Measurements from ENCODE around the gene DUS3L.

DUS3L gene

DNA sequence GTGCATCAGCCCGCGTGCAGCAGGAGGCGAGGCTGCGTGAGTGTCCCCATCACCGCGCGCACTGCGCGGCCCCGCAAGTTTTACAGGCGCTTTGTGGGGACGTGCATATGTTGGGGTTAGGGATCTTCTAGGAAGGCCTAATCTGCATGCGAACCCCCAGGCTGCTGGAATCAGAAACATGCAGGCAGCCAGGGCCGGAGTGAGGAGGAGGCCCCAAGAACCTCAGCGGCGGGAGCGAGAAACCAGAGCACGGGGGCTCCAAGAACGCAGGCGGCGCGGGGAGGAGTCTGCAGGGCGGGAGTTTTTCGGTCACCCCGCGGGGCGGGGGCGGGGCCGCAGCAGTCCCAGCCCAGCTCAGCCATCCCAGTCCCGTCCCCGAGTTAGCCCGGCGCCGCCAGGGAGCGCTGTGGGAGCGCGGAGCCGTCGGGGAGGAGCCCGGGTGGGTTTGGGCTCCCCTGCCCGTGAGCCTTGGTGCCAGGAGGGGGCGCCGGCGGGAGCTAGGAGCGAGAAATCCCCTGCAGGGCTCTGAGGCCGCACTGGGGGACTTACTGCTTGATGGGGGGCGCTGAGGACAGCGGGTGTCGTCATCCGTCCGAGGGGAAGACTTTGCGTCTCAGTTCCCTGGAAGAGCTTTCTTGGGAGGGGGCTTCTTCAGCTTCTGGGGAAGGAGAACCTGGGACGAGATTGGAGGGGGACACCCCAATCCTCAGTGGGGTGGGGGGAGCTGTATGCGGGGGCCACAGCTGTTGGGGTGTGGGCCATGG lies 13.0 kb upstream of the DUS3L start:
- Histone ChIP-seq H4K8ac (ENCODE audit: low read depth, low read length) (no peak overlapping the region), H3K4ac (ENCODE audit: low read depth, low read length) (no peak overlapping the region), H3K9ac (ENCODE audit: low read length) (peak overlapping the region; percentile 69), H3K23ac (ENCODE audit: low read length) (no peak overlapping the region), H2AK5ac (ENCODE audit: low read length) (peak overlapping the region; percentile 58), H3K27ac (ENCODE audit: low read depth, low read length) (no peak overlapping the region), H3K4me2 (ENCODE audit: low read length) (peak overlapping the region; percentile 80), H3K36me3 (ENCODE audit: control insufficient read depth, insufficient read depth, low read length) (no peaks in the 10 kb centered on the region), H2BK5ac (ENCODE audit: low read length) (no peak overlapping the region), H4K5ac (ENCODE audit: low read length) (peak overlapping the region; percentile 87), H3K18ac (ENCODE audit: low read length) (no peak overlapping the region), H3K4me3 (ENCODE audit: low read length) (no peak overlapping the region), H3K56ac (ENCODE audit: low read length) (peak overlapping the region; percentile 89), H2BK15ac (replicated peaks; ENCODE audit: low read depth) (no peak overlapping the region), H3K27me3 (ENCODE audit: insufficient read depth, low read length, poor library complexity) (no peaks in the 10 kb centered on the region), H3K79me2 (ENCODE audit: control insufficient read depth, insufficient read depth, low read length) (no peaks in the 10 kb centered on the region), H3K4me1 (ENCODE audit: control insufficient read depth, low read depth, low read length) (peaks cover 2% of the 10 kb centered on the region), H3K79me1 (ENCODE audit: low read length) (no peaks in the 10 kb centered on the region), H2BK120ac (ENCODE audit: low read depth, low read length) (no peak overlapping the region)
- DNase-seq: peak; percentile 95
- WGBS (ENCODE audit: extremely low coverage, insufficient coverage, low lambda C conversion rate): no CpG with 5 or more reads among the region's 54 CpGs

DNA sequence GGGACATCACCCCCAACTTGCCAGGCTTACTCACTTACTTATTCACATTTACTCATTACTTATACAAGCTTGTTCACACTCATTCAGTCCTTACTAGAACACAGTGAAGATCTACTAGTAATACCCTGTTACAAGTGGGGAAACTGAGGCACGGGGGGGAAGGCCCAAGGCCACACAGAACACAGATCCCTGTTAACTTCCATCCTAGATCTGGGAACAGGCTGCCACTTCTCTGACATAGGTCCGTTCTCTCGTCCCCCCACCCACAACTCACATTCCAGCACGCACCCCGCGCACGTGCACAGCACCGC lies 12.4 kb upstream of the DUS3L start:
- Histone ChIP-seq H3K79me1 (ENCODE audit: low read length) (no peaks in the 10 kb centered on the region), H3K27me3 (ENCODE audit: insufficient read depth, low read length, poor library complexity) (no peaks in the 10 kb centered on the region), H2BK5ac (ENCODE audit: low read length) (no peak overlapping the region), H3K23ac (ENCODE audit: low read length) (no peak overlapping the region), H2BK120ac (ENCODE audit: low read depth, low read length) (no peak overlapping the region), H2BK15ac (replicated peaks; ENCODE audit: low read depth) (no peak overlapping the region), H3K4ac (ENCODE audit: low read depth, low read length) (no peak overlapping the region), H3K36me3 (ENCODE audit: control insufficient read depth, insufficient read depth, low read length) (no peaks in the 10 kb centered on the region), H4K5ac (ENCODE audit: low read length) (no peak overlapping the region), H3K56ac (ENCODE audit: low read length) (peak overlapping the region; percentile 89), H3K4me3 (ENCODE audit: low read length) (no peak overlapping the region), H3K27ac (ENCODE audit: low read depth, low read length) (no peak overlapping the region), H2AK5ac (ENCODE audit: low read length) (peak overlapping the region; percentile 58), H3K9ac (ENCODE audit: low read length) (peak overlapping the region; percentile 69), H3K18ac (ENCODE audit: low read length) (no peak overlapping the region), H3K4me2 (ENCODE audit: low read length) (peak overlapping the region; percentile 80), H3K79me2 (ENCODE audit: control insufficient read depth, insufficient read depth, low read length) (no peaks in the 10 kb centered on the region), H3K4me1 (ENCODE audit: control insufficient read depth, low read depth, low read length) (peaks cover 2% of the 10 kb centered on the region), H4K8ac (ENCODE audit: low read depth, low read length) (no peak overlapping the region)
- no peak for DNase-seq
- no CpG with 5 or more reads among the region's 8 CpGs for WGBS (ENCODE audit: extremely low coverage, insufficient coverage, low lambda C conversion rate)

DNA sequence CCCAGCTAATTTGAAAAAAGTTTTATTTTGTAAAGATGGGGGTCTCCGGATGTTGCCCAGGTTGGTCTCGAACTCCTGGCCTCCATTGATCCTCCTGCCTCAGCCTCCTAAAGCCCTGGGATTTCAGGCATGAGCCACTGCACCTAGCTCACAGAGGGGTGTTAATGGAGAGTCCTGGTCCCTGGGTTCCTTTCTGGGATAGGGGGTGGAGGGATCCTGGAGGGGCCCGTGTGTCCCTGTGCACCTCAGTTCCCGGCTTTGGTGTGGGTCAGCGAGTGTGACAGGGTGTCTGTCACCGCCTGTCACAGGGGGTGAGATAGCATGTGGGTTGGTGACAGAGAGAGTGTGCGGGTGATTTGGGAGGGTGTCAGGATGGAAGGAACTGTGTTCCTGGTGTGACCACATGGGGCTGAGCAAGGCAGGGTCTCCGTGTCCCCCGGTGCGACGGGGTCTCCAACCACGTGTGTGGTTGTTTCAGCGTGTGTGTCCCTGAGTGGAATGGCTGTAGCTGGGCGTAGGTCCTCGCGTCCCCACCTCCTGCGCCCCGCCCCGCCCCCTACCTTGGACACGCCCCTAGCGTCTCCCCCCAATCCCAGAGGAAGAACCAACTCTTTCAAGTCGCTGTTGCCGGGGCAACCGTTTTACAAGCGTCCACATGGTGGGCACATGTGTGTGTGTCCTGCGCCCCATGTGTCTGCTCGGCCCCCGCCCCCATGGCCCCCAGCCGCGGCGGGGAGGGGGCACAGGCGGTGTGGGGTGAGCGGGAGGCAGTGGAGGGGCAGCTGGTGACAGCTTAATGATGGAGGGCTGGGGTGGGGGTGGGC lies 11.0 kb upstream of the DUS3L start:
- DNase-seq: peak; percentile 88
- Histone ChIP-seq H2BK120ac (ENCODE audit: low read depth, low read length) (no peak overlapping the region), H3K9ac (ENCODE audit: low read length) (no peak overlapping the region), H3K4me1 (ENCODE audit: control insufficient read depth, low read depth, low read length) (peaks cover 2% of the 10 kb centered on the region), H3K27me3 (ENCODE audit: insufficient read depth, low read length, poor library complexity) (no peaks in the 10 kb centered on the region), H3K36me3 (ENCODE audit: control insufficient read depth, insufficient read depth, low read length) (no peaks in the 10 kb centered on the region), H3K79me1 (ENCODE audit: low read length) (no peaks in the 10 kb centered on the region), H3K56ac (ENCODE audit: low read length) (no peak overlapping the region), H3K23ac (ENCODE audit: low read length) (no peak overlapping the region), H4K5ac (ENCODE audit: low read length) (no peak overlapping the region), H3K4me2 (ENCODE audit: low read length) (no peak overlapping the region), H3K18ac (ENCODE audit: low read length) (no peak overlapping the region), H3K4me3 (ENCODE audit: low read length) (no peak overlapping the region), H2BK15ac (replicated peaks; ENCODE audit: low read depth) (no peak overlapping the region), H3K4ac (ENCODE audit: low read depth, low read length) (no peak overlapping the region), H3K27ac (ENCODE audit: low read depth, low read length) (no peak overlapping the region), H2BK5ac (ENCODE audit: low read length) (no peak overlapping the region), H4K8ac (ENCODE audit: low read depth, low read length) (no peak overlapping the region), H2AK5ac (ENCODE audit: low read length) (no peak overlapping the region), H3K79me2 (ENCODE audit: control insufficient read depth, insufficient read depth, low read length) (no peaks in the 10 kb centered on the region)
- no CpG with 5 or more reads among the region's 33 CpGs for WGBS (ENCODE audit: extremely low coverage, insufficient coverage, low lambda C conversion rate)

DNA sequence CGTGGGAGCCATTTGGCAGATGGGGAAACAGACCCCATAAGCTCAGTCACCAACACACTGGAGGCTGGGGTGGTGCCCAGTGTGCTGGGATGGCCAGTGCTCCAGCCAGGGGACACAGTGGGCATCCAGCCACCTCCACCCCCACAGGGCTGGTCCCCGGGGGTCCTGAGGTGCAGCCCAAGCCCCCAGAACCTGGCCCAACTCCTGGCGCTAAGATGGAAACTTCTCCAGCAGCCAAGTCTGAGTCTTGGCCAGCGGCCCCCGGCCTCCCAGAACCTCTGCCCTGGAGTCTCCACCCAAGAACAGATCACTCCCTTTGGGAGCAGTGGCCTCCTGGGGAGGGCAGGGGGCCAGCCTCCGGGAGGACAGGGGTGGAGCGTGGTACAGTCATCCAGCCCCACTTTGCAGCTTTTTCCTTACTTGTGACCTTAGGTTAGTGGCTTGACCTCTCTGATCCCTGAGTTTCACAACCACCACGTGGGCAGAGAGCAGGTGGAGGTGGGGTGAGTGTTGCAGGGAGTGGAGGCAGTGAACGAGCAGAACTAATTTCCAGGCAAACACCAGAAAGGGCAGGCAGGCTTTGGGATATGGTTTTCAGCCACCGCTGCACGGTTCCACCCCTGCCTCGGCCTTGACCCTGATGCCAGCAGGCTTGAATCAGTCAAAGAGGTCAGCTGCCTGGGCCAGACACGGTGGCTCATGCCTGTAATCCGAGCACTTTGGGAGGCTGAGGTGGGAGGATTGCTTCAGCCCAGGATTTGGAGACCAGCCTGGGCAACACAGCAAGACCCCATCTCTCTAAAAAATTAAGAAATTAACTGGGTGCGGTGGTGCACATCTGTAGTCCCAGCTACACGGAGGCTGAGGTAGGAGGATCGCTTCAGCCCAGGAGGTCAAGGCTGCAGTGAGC lies 9.7 kb upstream of the DUS3L start:
- H2AK5ac ChIP-seq (ENCODE audit: low read length): no peak overlapping the region
- H3K18ac ChIP-seq (ENCODE audit: low read length): no peak overlapping the region
- H3K4me3 ChIP-seq (ENCODE audit: low read length): no peak overlapping the region
- H3K56ac ChIP-seq (ENCODE audit: low read length): no peak overlapping the region
- no peak overlapping the region for H3K9ac ChIP-seq (ENCODE audit: low read length)
- H3K4me2 ChIP-seq (ENCODE audit: low read length): no peak overlapping the region
- no peaks in the 10 kb centered on the region for H3K79me2 ChIP-seq (ENCODE audit: control insufficient read depth, insufficient read depth, low read length)
- no CpG with 5 or more reads among the region's 17 CpGs for WGBS (ENCODE audit: extremely low coverage, insufficient coverage, low lambda C conversion rate)
- H4K5ac ChIP-seq (ENCODE audit: low read length): no peak overlapping the region
- H2BK15ac ChIP-seq (replicated peaks; ENCODE audit: low read depth): no peak overlapping the region
- H3K4ac ChIP-seq (ENCODE audit: low read depth, low read length): no peak overlapping the region
- H4K8ac ChIP-seq (ENCODE audit: low read depth, low read length): no peak overlapping the region
- H2BK5ac ChIP-seq (ENCODE audit: low read length): no peak overlapping the region
- H3K36me3 ChIP-seq (ENCODE audit: control insufficient read depth, insufficient read depth, low read length): no peaks in the 10 kb centered on the region
- no peaks in the 10 kb centered on the region for H3K27me3 ChIP-seq (ENCODE audit: insufficient read depth, low read length, poor library complexity)
- no peak overlapping the region for H3K27ac ChIP-seq (ENCODE audit: low read depth, low read length)
- H3K23ac ChIP-seq (ENCODE audit: low read length): no peak overlapping the region
- peaks cover 2% of the 10 kb centered on the region for H3K4me1 ChIP-seq (ENCODE audit: control insufficient read depth, low read depth, low read length)
- no peaks in the 10 kb centered on the region for H3K79me1 ChIP-seq (ENCODE audit: low read length)
- DNase-seq: no peak
- H2BK120ac ChIP-seq (ENCODE audit: low read depth, low read length): no peak overlapping the region

DNA sequence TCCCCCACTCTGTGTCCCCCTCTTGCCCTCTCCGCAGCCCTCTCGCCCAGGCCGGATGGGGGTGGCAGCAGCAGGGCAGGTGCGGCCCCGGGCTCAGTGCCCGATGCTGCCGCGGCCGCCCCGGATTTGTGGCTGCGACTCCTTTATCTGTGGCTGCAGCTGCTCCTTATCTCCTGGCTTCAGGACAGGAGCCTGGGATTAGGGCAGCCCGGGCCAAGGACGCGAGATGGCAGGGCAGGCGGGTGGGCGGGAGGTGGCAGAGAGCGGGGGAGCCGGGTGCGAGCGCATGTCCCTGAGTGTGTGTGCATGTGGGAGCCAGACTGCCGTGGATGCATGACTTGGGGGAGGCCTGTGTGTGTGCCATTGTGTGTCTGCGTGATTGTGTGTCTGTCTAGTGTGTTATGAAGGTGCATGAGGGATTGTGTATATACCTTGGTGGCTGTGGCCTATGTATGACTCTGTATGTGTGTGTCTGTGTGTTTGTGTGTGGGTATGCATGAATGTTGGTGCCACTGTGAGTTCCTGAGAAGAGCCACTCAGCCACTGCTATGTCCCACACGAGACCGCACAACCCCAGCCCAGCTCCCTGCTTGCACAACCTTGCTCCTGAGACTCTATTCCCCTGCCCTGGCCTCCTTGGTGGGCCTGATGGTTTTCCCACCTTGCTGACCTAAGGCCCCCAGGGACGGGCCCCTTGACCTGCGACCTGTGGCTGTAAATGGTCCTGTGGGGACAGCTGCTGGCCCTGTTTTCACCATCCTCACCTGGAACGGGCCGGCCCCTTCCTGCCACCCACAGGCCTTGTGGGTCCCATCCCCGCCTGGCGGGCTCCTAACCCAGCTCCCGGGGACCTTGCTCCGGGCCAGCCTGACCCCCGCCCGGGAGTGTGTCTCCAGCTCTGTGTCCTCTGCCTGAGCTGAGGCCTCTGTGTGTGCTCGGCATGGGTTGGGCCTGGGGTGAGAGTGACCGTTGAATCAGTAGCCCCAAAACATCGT lies 8.6 kb upstream of the DUS3L start:
- Histone ChIP-seq H4K5ac (ENCODE audit: low read length) (no peak overlapping the region), H3K4ac (ENCODE audit: low read depth, low read length) (no peak overlapping the region), H3K18ac (ENCODE audit: low read length) (no peak overlapping the region), H3K79me1 (ENCODE audit: low read length) (no peaks in the 10 kb centered on the region), H3K27me3 (ENCODE audit: insufficient read depth, low read length, poor library complexity) (no peaks in the 10 kb centered on the region), H2BK120ac (ENCODE audit: low read depth, low read length) (no peak overlapping the region), H3K79me2 (ENCODE audit: control insufficient read depth, insufficient read depth, low read length) (no peaks in the 10 kb centered on the region), H3K27ac (ENCODE audit: low read depth, low read length) (no peak overlapping the region), H2AK5ac (ENCODE audit: low read length) (no peak overlapping the region), H3K9ac (ENCODE audit: low read length) (no peak overlapping the region), H2BK5ac (ENCODE audit: low read length) (no peak overlapping the region), H4K8ac (ENCODE audit: low read depth, low read length) (no peak overlapping the region), H3K4me3 (ENCODE audit: low read length) (no peak overlapping the region), H2BK15ac (replicated peaks; ENCODE audit: low read depth) (no peak overlapping the region), H3K56ac (ENCODE audit: low read length) (no peak overlapping the region), H3K23ac (ENCODE audit: low read length) (no peak overlapping the region), H3K36me3 (ENCODE audit: control insufficient read depth, insufficient read depth, low read length) (no peaks in the 10 kb centered on the region), H3K4me1 (ENCODE audit: control insufficient read depth, low read depth, low read length) (peaks cover 2% of the 10 kb centered on the region), H3K4me2 (ENCODE audit: low read length) (no peak overlapping the region)
- WGBS (ENCODE audit: extremely low coverage, insufficient coverage, low lambda C conversion rate): no CpG with 5 or more reads among the region's 37 CpGs
- DNase-seq: no peak
